ENCODE data around the gene TTLL6. TPM values are rescaled to one million over a fixed set of nuclear protein-coding genes. Genes with fewer than 3 reads are reported as not detected.

Gene TTLL6
- total and polyA plus RNA-seq, 12 donors: under 0.01 to 2.0 (median 0.44) TPM; not detected in 4

DNA sequence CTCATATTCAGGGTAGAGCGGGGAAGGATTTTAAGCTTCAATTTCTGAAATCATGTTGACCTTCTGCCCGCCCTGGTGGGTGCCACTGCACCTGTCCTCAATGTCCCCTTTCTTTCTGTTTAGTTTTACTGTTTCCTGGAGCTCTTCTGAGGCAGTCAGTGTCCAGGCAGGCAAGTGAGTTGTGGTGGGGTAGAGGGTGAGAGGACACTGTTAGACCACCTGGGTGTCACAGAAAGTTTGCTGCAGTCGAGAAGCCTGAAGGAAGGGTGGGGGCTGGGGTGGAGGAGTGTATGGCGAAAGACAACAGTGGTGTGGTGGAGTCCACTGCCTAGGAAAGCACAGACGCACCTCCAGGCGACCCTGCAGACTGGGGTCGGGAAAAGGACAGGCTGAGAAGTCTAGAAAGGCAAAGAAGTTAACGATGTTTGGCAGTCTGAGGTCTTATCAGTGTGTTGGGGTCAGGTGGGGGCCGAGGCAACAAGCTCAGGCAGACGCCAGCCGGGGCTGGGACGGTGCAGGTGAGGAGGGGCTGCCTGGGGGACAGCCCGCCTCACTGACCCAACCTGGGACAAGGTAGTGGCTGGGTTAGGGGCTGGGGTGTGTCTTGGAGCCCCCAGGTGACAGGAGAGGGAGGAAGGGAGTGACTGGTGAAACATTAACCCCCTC, 65.2 kb downstream of the TTLL6 start:
- Histone ChIP-seq H3K4me3 (no peak overlapping the region), H3K9me3 (replicated peaks in 1 of 3) (peaks cover 0 to 4% (median 0%) of the 10 kb centered on the region in 3 donors), H3K4me1 (replicated peaks in 1 of 2) (peaks cover 0 to 19% of the 10 kb centered on the region in 2 donors), H3K27me3 (peaks cover 100% of the 10 kb centered on the region), H3K36me3 (replicated peaks in 1 of 2) (no peaks in the 10 kb centered on the region), H3K27ac (no peak overlapping the region)
- TF ChIP-seq POLR2A (IDR thresholded peaks at IDR 0.05): no peak
- TF ChIP-seq, protein P1, sequence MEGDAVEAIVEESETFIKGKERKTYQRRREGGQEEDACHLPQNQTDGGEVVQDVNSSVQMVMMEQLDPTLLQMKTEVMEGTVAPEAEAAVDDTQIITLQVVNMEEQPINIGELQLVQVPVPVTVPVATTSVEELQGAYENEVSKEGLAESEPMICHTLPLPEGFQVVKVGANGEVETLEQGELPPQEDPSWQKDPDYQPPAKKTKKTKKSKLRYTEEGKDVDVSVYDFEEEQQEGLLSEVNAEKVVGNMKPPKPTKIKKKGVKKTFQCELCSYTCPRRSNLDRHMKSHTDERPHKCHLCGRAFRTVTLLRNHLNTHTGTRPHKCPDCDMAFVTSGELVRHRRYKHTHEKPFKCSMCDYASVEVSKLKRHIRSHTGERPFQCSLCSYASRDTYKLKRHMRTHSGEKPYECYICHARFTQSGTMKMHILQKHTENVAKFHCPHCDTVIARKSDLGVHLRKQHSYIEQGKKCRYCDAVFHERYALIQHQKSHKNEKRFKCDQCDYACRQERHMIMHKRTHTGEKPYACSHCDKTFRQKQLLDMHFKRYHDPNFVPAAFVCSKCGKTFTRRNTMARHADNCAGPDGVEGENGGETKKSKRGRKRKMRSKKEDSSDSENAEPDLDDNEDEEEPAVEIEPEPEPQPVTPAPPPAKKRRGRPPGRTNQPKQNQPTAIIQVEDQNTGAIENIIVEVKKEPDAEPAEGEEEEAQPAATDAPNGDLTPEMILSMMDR (IDR thresholded peaks at IDR 0.05): no peak
- 6 to 13% (median 9%) methylated on average over 13 of the region's 13 CpGs for WGBS, 4 donors
- DNase-seq: no peak
- intact Hi-C loops (cut with DNase I): no loop called here

DNA sequence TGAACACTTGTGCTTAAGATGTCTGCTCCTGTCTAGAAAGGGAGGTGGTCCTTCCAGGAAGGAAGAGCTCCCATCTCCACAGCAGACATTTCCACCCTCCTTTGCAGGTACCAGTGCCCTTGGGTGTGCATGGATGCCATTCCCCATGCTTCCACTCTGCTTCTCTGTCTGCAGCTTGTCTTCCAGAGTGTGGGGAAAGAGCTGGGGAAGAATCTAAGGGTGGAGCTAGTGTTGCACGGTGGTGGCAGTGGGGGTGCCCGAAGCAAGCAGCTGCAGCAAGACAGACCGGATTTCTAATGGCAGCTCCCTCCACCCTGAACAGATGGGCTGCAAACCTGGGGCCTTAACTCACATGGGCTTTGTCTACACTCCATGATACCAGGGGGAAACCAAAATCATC, 65.9 kb downstream of the TTLL6 start:
- Histone ChIP-seq H3K27me3 (peaks cover 98% of the 10 kb centered on the region), H3K4me1 (replicated peaks in 1 of 2) (peaks cover 0 to 19% of the 10 kb centered on the region in 2 donors), H3K4me3 (no peak overlapping the region), H3K27ac (no peak overlapping the region), H3K9me3 (replicated peaks in 1 of 3) (peaks cover 0 to 4% (median 0%) of the 10 kb centered on the region in 3 donors), H3K36me3 (replicated peaks in 1 of 2) (no peaks in the 10 kb centered on the region)
- intact Hi-C loops (cut with DNase I): no loop called here
- TF ChIP-seq, protein P1 (IDR thresholded peaks at IDR 0.05): no peak
- no peak for TF ChIP-seq POLR2A (IDR thresholded peaks at IDR 0.05)
- 0 to 8% (median 4%) methylated on average over 3 of the region's 3 CpGs for WGBS, 4 donors
- DNase-seq: no peak

DNA sequence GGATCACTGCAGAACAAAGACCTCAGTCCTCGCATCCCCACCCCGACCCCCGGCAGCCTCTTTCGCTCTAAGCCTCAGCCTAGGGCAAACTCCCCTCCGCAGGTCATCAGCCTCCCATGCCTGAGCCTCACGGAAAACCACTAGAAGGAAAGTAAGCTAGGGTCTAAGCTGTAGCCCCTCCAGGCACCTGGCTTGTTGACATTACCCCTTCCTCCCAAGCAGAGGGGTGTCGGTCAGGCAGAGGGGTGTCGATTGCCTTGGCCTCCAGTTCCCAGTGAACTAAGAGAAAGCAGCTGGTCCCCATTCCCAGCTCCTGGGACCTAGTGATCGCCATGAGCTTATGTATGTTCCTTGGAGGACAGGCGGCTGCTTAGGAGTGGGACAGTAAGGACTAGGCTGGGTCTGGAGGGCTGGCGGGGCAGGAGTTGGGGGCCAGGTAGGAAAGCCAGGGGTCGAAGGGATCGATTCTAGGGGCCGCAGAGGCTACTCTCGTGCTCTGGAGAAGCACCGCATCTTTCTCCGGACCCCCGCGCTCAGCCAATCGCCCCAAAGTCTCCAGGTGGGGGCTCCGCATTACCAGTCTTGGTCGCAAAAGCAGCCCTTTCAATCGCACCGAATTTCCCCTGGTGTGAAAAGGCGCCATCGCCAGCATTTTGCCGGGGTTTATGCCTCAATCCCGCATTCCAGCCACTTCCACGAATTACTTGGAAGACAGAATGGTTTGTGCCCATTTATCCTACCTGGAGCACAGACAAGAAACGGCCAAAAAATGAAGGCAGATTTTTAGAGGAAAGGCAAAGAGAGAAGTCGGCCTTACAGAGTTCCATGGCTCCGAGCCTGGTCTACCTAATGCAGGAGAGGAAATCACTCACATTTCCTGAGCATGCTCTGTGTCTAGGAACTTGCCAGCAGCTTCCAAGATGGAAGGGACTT, 67.1 kb downstream of the TTLL6 start:
- H3K9me3 ChIP-seq (replicated peaks in 1 of 3): peaks cover 0 to 4% (median 0%) of the 10 kb centered on the region in 3 donors
- TF ChIP-seq, protein P1 (IDR thresholded peaks at IDR 0.05): no peak
- no peak for TF ChIP-seq POLR2A (IDR thresholded peaks at IDR 0.05)
- no peak overlapping the region for H3K27ac ChIP-seq
- peaks cover 0 to 17% of the 10 kb centered on the region in 2 donors for H3K4me1 ChIP-seq (replicated peaks in 1 of 2)
- 8 to 12% (median 9%) methylated on average over 16 to 32 of the region's 32 CpGs for WGBS, 4 donors
- no peak for DNase-seq
- intact Hi-C loops (cut with DNase I): no loop called here
- no peaks in the 10 kb centered on the region for H3K36me3 ChIP-seq (replicated peaks in 1 of 2)
- H3K27me3 ChIP-seq: peaks cover 98% of the 10 kb centered on the region
- H3K4me3 ChIP-seq: no peak overlapping the region
